Psoas muscle (tissue), 8 donors: ENCODE results near the gene HLF. TPM values are rescaled to one million over a fixed set of nuclear protein-coding genes. Genes with fewer than 3 reads are reported as not detected.

Experiments used
- ATAC-seq, 4 donors: fragments of 200-7000 bp; cut with Tn5 transposase; one replicate each; pipeline ENCODE4 v1.9.1; 2020; ENCODE audit warnings: moderate library complexity in 3 of 4, mild to moderate bottlenecking in 2 of 4
- DNase-seq, 2 donors: peaks; one replicate each; pipeline ENCODE4 v3.0.0-alpha.2; 2020
- H3K27ac ChIP-seq: fragments of 200-600 bp; one replicate; pipeline ENCODE4 v1.8.0; 2022
- H3K27me3 ChIP-seq, 3 donors: fragments of 200-600 bp in 1 of 3; one replicate each; pipeline versions ENCODE4 v1.6.1 to v1.8.0; 2013 to 2022; ENCODE audit warnings: low read length in 2 of 3, mild to moderate bottlenecking in 2 of 3, moderate library complexity in 1 of 3; ENCODE audit not compliant: insufficient read depth in 3 of 3
- H3K36me3 ChIP-seq, 2 donors: fragments of 200-600 bp in 1 of 2; one replicate each; pipeline versions ENCODE4 v1.6.1 to v1.8.0; 2013 to 2022; ENCODE audit warnings: low read depth in 1 of 2, mild to moderate bottlenecking in 1 of 2, moderate library complexity in 1 of 2; ENCODE audit not compliant: insufficient read depth in 1 of 2
- H3K4me1 ChIP-seq: fragments of 200-600 bp; one replicate; pipeline ENCODE4 v1.8.0; 2022
- H3K4me3 ChIP-seq: fragments of 200-600 bp; one replicate; pipeline ENCODE4 v1.8.0; 2022; ENCODE audit warnings: mild to moderate bottlenecking
- H3K9me3 ChIP-seq: fragments of 200-600 bp; one replicate; pipeline ENCODE4 v1.8.0; 2022
- CTCF ChIP-seq: fragments of 200-600 bp; IDR thresholded peaks from one replicate; pipeline ENCODE4 v1.8.0; 2022; ENCODE audit warnings: antibody characterized with exemption
- WGBS, 3 donors: extraction: QIAGEN DNeasy Blood & Tissue Kit; methylation state at CpG; one replicate each; pipeline versions ENCODE4 v1.1.6 to v1.1.7; 2013; 5-methylcytosine and 5-hydroxymethylcytosine counted together
- intact Hi-C, 2 donors: fragments of 100-400 bp; cut with DNase I; formaldehyde crosslinking; loops; one replicate each; pipeline versions ENCODE4 v1.11.0 to v1.14.2; 2022
- polyA plus RNA-seq, 3 donors: library from polyadenylated mRNA; stranded (reverse); fragments of 200-250 nt; gene quantifications; one replicate each; pipeline ENCODE4 v1.2.3, GENCODE V29; 2013
- total RNA-seq, 4 donors: library from RNA; stranded (reverse); fragmentation: NEBNext Ultra II Directional in 2 of 4; extraction: Animal tissue kit (Norgen Biotek cat#: 25700) in 2 of 4; gene quantifications; one replicate each; pipeline versions ENCODE4 v1.2.1 to v1.2.4, GENCODE V29; 2021 to 2023
- donor health status: healthy with polysubstance abuse.
- donor health status: DM: no; HTN: no; CAD: no; lungs with moderate emphysema.
- donor health status: Bipolar disorder and iron deficiency.
- donor health status: healthy.
- donor health status: DM: yes; HTN: yes; CAD: no.
- donor health status: DM: no; HTN: no; CAD: no.
- donor health status: DM: no; HTN: no; CAD: no.
- donor health status: DM: yes; HTN: yes; CAD: no.

The HLF gene
- total and polyA plus RNA-seq, 7 donors = 0.59 to 5.0 (median 3.7) TPM

- DNase-seq = no peak
- TF ChIP-seq CTCF = no peak
- Histone ChIP-seq H3K27me3 (peaks cover 0 to 2% (median 0%) of the 10 kb centered on the region in 3 donors), H3K36me3 (no peaks in the 10 kb centered on the region), H3K27ac (no peak overlapping the region), H3K4me1 (no peaks in the 10 kb centered on the region), H3K4me3 (no peak overlapping the region), H3K9me3 (peaks cover 9% of the 10 kb centered on the region)
- no peak for ATAC-seq
- intact Hi-C loops = no loop called here
Observed at GRCh38 chr17:55360971-55361370, 96.2 kb downstream of the HLF start.

GRCh38 chr17:55363033-55363432, 98.3 kb downstream of the HLF start:
- Histone ChIP-seq H3K9me3 (peaks cover 9% of the 10 kb centered on the region), H3K36me3 (no peaks in the 10 kb centered on the region), H3K27ac (no peak overlapping the region), H3K4me1 (no peaks in the 10 kb centered on the region), H3K4me3 (no peak overlapping the region), H3K27me3 (peaks cover 0 to 2% (median 0%) of the 10 kb centered on the region in 3 donors)
- intact Hi-C loops = no loop called here
- ATAC-seq (no peak), DNase-seq (no peak)
- WGBS, 3 donors = 73 to 86% (median 76%) methylated on average over 1 of the region's 1 CpG
- no peak for TF ChIP-seq CTCF

GRCh38 chr17:55366020-55366481, 101.3 kb downstream of the HLF start:
- TF ChIP-seq CTCF = no peak
- no peaks in the 10 kb centered on the region for H3K4me1 ChIP-seq
- peaks cover 8% of the 10 kb centered on the region for H3K9me3 ChIP-seq
- ATAC-seq (no peak), DNase-seq (no peak)
- no peaks in the 10 kb centered on the region for H3K36me3 ChIP-seq
- no peak overlapping the region for H3K4me3 ChIP-seq
- H3K27me3 ChIP-seq = peaks cover 0 to 2% (median 0%) of the 10 kb centered on the region in 3 donors
- WGBS, 3 donors = 54 to 63% (median 57%) methylated on average over 1 of the region's 1 CpG
- H3K27ac ChIP-seq = no peak overlapping the region
- intact Hi-C loops = no loop called here

GRCh38 chr17:55368706-55369105, 103.9 kb downstream of the HLF start:
- Histone ChIP-seq H3K4me3 (no peak overlapping the region), H3K4me1 (no peaks in the 10 kb centered on the region), H3K27ac (no peak overlapping the region), H3K36me3 (no peaks in the 10 kb centered on the region), H3K27me3 (no peaks in the 10 kb centered on the region), H3K9me3 (no peaks in the 10 kb centered on the region)
- ATAC-seq = no peak
- intact Hi-C loops = no loop called here
- TF ChIP-seq CTCF = no peak
- WGBS, 3 donors = 61 to 70% (median 70%) methylated on average over 3 of the region's 3 CpGs
- no peak for DNase-seq

Other genes starting within 250 kb of the HLF start
- gene MMD, start 156.9 kb downstream of the HLF start, total RNA-seq = 1 to 10 TPM; 3.0 to 9.2 (median 4.2) TPM
- gene MMD, start 156.9 kb downstream of the HLF start, polyA plus RNA-seq = 10 to 100 TPM in 1 of 3 donors, 1 to 10 TPM in 2; 6.2 to 11.0 (median 7.6) TPM
- not detected for gene SMIM36, start 246.5 kb downstream of the HLF start, total RNA-seq
- not detected for gene SMIM36, start 246.5 kb downstream of the HLF start, polyA plus RNA-seq